WERI-Rb-1 (cell line): ENCODE measurements around the gene BCAS3.

Source experiments
- DNase-seq: peaks from one replicate; pipeline ENCODE4 v3.0.0-alpha.2; 2020
- H3K27ac ChIP-seq: fragments of 250-450 bp; sonication (Bioruptor Pico); 2 replicates; pipeline ENCODE4 v1.5.1; 2020; ENCODE audit warnings: mild to moderate bottlenecking, moderate library complexity
- H3K27me3 ChIP-seq: fragments of 250-450 bp; sonication (Bioruptor Pico); 2 replicates; pipeline ENCODE4 v1.5.1; 2021; ENCODE audit warnings: mild to moderate bottlenecking, low read depth, moderate library complexity; ENCODE audit not compliant: insufficient read depth, severe bottlenecking
- H3K36me3 ChIP-seq: fragments of 250-450 bp; sonication (Bioruptor Pico); 2 replicates; pipeline ENCODE4 v1.5.1; 2020; ENCODE audit warnings: mild to moderate bottlenecking, moderate library complexity
- H3K4me3 ChIP-seq: 2 replicates; pipeline ENCODE4 v1.5.1; 2011; ENCODE audit warnings: low read depth, mild to moderate bottlenecking, control low read depth, low read length
- H3K9me3 ChIP-seq: fragments of 250-450 bp; sonication (Bioruptor Pico); 2 replicates; pipeline ENCODE4 v1.5.1; 2021; ENCODE audit warnings: mild to moderate bottlenecking, moderate library complexity; ENCODE audit not compliant: severe bottlenecking
- TF ChIP-seq, protein P1 (sequence below): IDR thresholded peaks from 2 replicates; pipeline ENCODE4 v1.5.1; 2011; ENCODE audit warnings: low read depth, mild to moderate bottlenecking, control low read depth, inconsistent platforms, low read length

BCAS3 gene

GRCh38 chr17:61209106-61209439, 531.4 kb downstream of the BCAS3 start:
- no peak for DNase-seq
- TF ChIP-seq, protein P1, sequence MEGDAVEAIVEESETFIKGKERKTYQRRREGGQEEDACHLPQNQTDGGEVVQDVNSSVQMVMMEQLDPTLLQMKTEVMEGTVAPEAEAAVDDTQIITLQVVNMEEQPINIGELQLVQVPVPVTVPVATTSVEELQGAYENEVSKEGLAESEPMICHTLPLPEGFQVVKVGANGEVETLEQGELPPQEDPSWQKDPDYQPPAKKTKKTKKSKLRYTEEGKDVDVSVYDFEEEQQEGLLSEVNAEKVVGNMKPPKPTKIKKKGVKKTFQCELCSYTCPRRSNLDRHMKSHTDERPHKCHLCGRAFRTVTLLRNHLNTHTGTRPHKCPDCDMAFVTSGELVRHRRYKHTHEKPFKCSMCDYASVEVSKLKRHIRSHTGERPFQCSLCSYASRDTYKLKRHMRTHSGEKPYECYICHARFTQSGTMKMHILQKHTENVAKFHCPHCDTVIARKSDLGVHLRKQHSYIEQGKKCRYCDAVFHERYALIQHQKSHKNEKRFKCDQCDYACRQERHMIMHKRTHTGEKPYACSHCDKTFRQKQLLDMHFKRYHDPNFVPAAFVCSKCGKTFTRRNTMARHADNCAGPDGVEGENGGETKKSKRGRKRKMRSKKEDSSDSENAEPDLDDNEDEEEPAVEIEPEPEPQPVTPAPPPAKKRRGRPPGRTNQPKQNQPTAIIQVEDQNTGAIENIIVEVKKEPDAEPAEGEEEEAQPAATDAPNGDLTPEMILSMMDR, result no peak

GRCh38 chr17:61209525-61209924, 531.9 kb downstream of the BCAS3 start:
- Histone ChIP-seq H3K9me3 (no peaks in the 10 kb centered on the region), H3K27ac (no peak overlapping the region), H3K27me3 (no peaks in the 10 kb centered on the region), H3K4me3 (no peak overlapping the region), H3K36me3 (no peaks in the 10 kb centered on the region)
- no peak for DNase-seq
- TF ChIP-seq, protein P1, result no peak

More at GRCh38 chr17:61209106-61209439, 531.4 kb downstream of the BCAS3 start:
- H3K9me3 ChIP-seq, result no peaks in the 10 kb centered on the region
- no peaks in the 10 kb centered on the region for H3K36me3 ChIP-seq
- no peak overlapping the region for H3K4me3 ChIP-seq
- no peaks in the 10 kb centered on the region for H3K27me3 ChIP-seq
- no peak overlapping the region for H3K27ac ChIP-seq

DNA sequence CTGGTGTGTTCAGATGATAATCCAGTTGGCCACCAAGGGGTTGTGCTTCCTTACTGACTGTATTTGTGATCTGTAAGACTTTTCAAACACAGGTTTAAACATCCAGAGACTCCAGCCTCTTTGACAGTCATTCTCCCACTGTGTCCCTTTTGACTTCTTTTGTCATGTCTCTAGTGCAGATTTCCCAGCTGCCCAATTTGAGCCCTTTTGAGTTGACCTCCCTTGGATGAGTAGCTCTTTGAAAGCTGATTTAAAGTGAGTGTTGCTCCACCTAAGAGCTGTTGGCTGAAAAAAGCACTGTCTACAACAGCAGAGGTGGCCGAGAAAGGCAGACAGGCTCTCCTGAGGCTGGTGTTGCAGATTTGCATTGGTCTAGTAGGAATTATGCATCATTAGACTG, 533.6 kb downstream of the BCAS3 start:
- TF ChIP-seq, protein P1, result no peak
- Histone ChIP-seq H3K4me3 (no peak overlapping the region), H3K27me3 (no peaks in the 10 kb centered on the region), H3K36me3 (no peaks in the 10 kb centered on the region), H3K9me3 (no peaks in the 10 kb centered on the region), H3K27ac (no peak overlapping the region)
- no peak for DNase-seq

DNA sequence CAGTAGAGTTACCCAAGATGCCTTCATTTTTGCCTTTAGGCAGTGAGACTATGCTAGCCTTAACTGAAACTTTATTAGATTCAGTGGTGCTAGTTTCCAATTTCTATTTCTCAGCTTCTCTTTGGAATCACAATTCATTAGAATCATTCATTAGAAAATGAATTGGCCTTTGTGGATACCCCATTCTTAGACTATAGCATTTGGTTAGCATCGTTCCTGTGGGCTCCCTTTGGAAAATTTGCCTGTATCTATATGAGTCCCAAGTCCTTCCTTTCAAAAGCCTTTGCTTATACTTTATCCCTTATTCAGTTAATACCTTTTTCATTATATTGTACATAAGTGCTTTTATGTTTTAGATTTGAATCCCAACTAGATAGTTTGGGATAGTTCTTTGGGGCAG, 535.0 kb downstream of the BCAS3 start:
- Histone ChIP-seq H3K27ac (no peak overlapping the region), H3K9me3 (no peaks in the 10 kb centered on the region), H3K36me3 (no peaks in the 10 kb centered on the region), H3K4me3 (no peak overlapping the region), H3K27me3 (no peaks in the 10 kb centered on the region)
- DNase-seq, result no peak
- TF ChIP-seq, protein P1, result no peak

DNA sequence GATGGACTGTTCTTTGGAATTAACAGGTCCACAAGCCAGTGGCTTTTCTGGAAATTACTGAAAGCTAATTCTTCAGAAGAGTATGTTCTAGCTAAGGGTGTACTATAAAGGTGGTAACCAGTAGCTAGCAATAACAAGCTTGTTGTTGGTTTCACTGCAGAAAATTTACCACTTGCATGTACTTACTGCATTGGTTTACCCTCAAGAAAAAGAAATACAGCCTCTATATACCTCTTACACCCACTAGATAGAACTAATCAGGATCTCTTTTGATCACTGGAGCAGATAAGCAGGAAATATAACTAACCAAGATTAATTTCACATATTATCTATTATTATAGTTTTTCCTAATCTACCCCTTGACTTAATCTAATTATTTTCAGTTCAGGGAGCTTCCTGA, 537.1 kb downstream of the BCAS3 start:
- no peaks in the 10 kb centered on the region for H3K27me3 ChIP-seq
- no peak overlapping the region for H3K4me3 ChIP-seq
- no peak overlapping the region for H3K27ac ChIP-seq
- TF ChIP-seq, protein P1, result no peak
- no peaks in the 10 kb centered on the region for H3K9me3 ChIP-seq
- no peak for DNase-seq
- H3K36me3 ChIP-seq, result no peaks in the 10 kb centered on the region

DNA sequence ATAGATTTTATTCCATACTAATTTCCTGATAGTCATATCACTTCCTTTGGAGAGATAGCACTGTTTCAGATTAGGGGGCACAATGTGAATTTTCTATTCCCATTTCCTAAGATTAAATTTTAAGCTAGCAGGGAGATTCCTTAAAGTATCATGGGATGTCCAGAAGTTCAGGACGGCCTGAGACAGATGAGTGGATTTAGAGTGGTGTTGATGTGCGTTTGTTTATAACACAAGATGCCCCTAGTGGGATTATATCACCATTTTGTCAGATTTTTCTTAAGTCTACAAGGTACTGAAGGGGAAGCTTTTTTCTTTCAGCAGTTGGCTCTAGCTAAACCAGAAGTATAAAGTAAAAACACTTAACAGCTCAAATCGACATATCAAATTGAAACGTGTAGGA, 538.4 kb downstream of the BCAS3 start:
- H3K36me3 ChIP-seq, result no peaks in the 10 kb centered on the region
- no peaks in the 10 kb centered on the region for H3K27me3 ChIP-seq
- TF ChIP-seq, protein P1, result no peak

More for the DNA sequence above, 538.4 kb downstream of the BCAS3 start:
- H3K4me3 ChIP-seq, result no peak overlapping the region
- no peaks in the 10 kb centered on the region for H3K9me3 ChIP-seq
- no peak for DNase-seq
- no peak overlapping the region for H3K27ac ChIP-seq
